Tibial nerve (tissue), 4 donors: ENCODE data around the gene POLR3B. TPM values are rescaled to one million over a fixed set of nuclear protein-coding genes. Genes with fewer than 3 reads are reported as not detected.

ENCODE experiments used
- DNase-seq, 2 donors: peaks; one replicate each; pipeline ENCODE4 v3.0.0-alpha.2; 2019; ENCODE audit warnings: low spot score in 2 of 2
- H3K27ac ChIP-seq, 4 donors: fragments of 200-600 bp; sonication (generic) in 3 of 4; one replicate each; pipeline ENCODE4 v1.5.1; 2017 to 2019; ENCODE audit warnings: mild to moderate bottlenecking in 1 of 4
- H3K27me3 ChIP-seq, 2 donors: fragments of 200-600 bp; sonication (generic) in 1 of 2; one replicate each; pipeline versions ENCODE4 v1.5.1 to v1.6.0; 2017 to 2019
- H3K36me3 ChIP-seq, 3 donors: fragments of 200-600 bp; sonication (generic); one replicate each; pipeline ENCODE4 v1.5.1; 2018 to 2019
- H3K4me1 ChIP-seq, 4 donors: fragments of 200-600 bp; sonication (generic) in 3 of 4; one replicate each; pipeline ENCODE4 v1.5.1; 2017 to 2019
- H3K4me3 ChIP-seq, 4 donors: fragments of 200-600 bp; sonication (generic) in 3 of 4; one replicate each; pipeline ENCODE4 v1.5.1; 2017 to 2019; ENCODE audit warnings: mild to moderate bottlenecking in 1 of 4, moderate library complexity in 1 of 4
- H3K9me3 ChIP-seq, 4 donors: fragments of 200-600 bp; sonication (generic) in 3 of 4; one replicate each; pipeline ENCODE4 v1.5.1; 2017 to 2019
- CTCF ChIP-seq, 5 experiments: fragments of 200-600 bp in 3 of 5; fragments of 450-650 bp in 2 of 5; sonication (generic) in 3 of 5; IDR thresholded peaks; one replicate each; pipeline ENCODE4 v1.5.1; 2016 to 2019; ENCODE audit warnings: antibody characterized with exemption in 5 of 5, mild to moderate bottlenecking in 3 of 5, moderate library complexity in 2 of 5
- EP300 ChIP-seq, 2 donors: sonication (generic); formaldehyde crosslinking; IDR thresholded peaks; one replicate each; pipeline ENCODE4 v1.6.1; 2017; ENCODE audit warnings: antibody characterized with exemption in 2 of 2, mild to moderate bottlenecking in 1 of 2
- POLR2A ChIP-seq, 2 donors: fragments of 450-650 bp; IDR thresholded peaks; one replicate each; pipeline ENCODE4 v1.6.1; 2017; ENCODE audit warnings: antibody characterized with exemption in 2 of 2, mild to moderate bottlenecking in 2 of 2, moderate library complexity in 2 of 2
- WGBS, 2 donors: methylation state at CpG; one replicate each; pipeline ENCODE4 v1.1.5; 2018; 5-methylcytosine and 5-hydroxymethylcytosine counted together
- total RNA-seq, 4 donors: library from RNA; depleted of rRNA; stranded (reverse); fragments of >200 nt; gene quantifications; one replicate each; pipeline ENCODE4 v1.1.0, GENCODE V29; 2016

The POLR3B gene
- total RNA-seq, 4 donors from 2014 or later = 6.3 to 21.0 (median 7.7) TPM

GRCh38 chr12:106392759-106393158 lies 35.2 kb downstream of the POLR3B start:
- H3K36me3 ChIP-seq = peaks cover 0 to 54% (median 0%) of the 10 kb centered on the region in 3 donors
- H3K27ac ChIP-seq = no peak overlapping the region
- WGBS, 2 donors = 59 to 70% methylated on average over 1 of the region's 1 CpG
- H3K4me1 ChIP-seq = no peaks in the 10 kb centered on the region
- H3K4me3 ChIP-seq = no peak overlapping the region
- no peak for DNase-seq
- no peaks in the 10 kb centered on the region for H3K9me3 ChIP-seq
- TF ChIP-seq CTCF (IDR thresholded peaks at IDR 0.05) (no peak), POLR2A (IDR thresholded peaks at IDR 0.05) (no peak), EP300 (IDR thresholded peaks at IDR 0.05) (no peak)
- no peaks in the 10 kb centered on the region for H3K27me3 ChIP-seq

GRCh38 chr12:106409878-106410277 lies 52.3 kb downstream of the POLR3B start:
- no peaks in the 10 kb centered on the region for H3K9me3 ChIP-seq
- H3K27ac ChIP-seq = no peak overlapping the region
- H3K27me3 ChIP-seq = no peaks in the 10 kb centered on the region
- no peak overlapping the region for H3K4me3 ChIP-seq
- peaks cover 0 to 43% (median 0%) of the 10 kb centered on the region in 3 donors for H3K36me3 ChIP-seq
- no peaks in the 10 kb centered on the region for H3K4me1 ChIP-seq
- DNase-seq = no peak
- TF ChIP-seq CTCF (IDR thresholded peaks at IDR 0.05) = no peak
- no peak for TF ChIP-seq POLR2A (IDR thresholded peaks at IDR 0.05)
- WGBS, 2 donors = 75 to 77% methylated on average over 2 of the region's 2 CpGs

GRCh38 chr12:106412563-106412962 lies 55.0 kb downstream of the POLR3B start:
- no peak for TF ChIP-seq EP300 (IDR thresholded peaks at IDR 0.05)
- TF ChIP-seq POLR2A (IDR thresholded peaks at IDR 0.05) = no peak
- no peak for TF ChIP-seq CTCF (IDR thresholded peaks at IDR 0.05)
- Histone ChIP-seq H3K4me1 (peaks cover 0 to 6% (median 0%) of the 10 kb centered on the region in 4 donors), H3K27ac (no peak overlapping the region), H3K4me3 (no peak overlapping the region), H3K9me3 (no peaks in the 10 kb centered on the region), H3K36me3 (peaks cover 0 to 35% (median 0%) of the 10 kb centered on the region in 3 donors), H3K27me3 (no peaks in the 10 kb centered on the region)
- no peak for DNase-seq
- WGBS, 2 donors = 94 to 97% methylated on average over 1 of the region's 1 CpG

- Histone ChIP-seq H3K27ac (no peak overlapping the region), H3K36me3 (peaks cover 0 to 34% (median 0%) of the 10 kb centered on the region in 3 donors), H3K9me3 (no peaks in the 10 kb centered on the region), H3K27me3 (no peaks in the 10 kb centered on the region), H3K4me1 (peaks cover 0 to 22% (median 5%) of the 10 kb centered on the region in 4 donors), H3K4me3 (no peak overlapping the region)
- DNase-seq = no peak
- TF ChIP-seq POLR2A (IDR thresholded peaks at IDR 0.05) (no peak), EP300 (IDR thresholded peaks at IDR 0.05) (no peak), CTCF (IDR thresholded peaks at IDR 0.05) (no peak)
Measured at GRCh38 chr12:106415134-106415533, 57.6 kb downstream of the POLR3B start.

GRCh38 chr12:106416273-106416672 lies 58.7 kb downstream of the POLR3B start:
- WGBS, 2 donors = 68 to 69% methylated on average over 2 of the region's 2 CpGs
- H3K36me3 ChIP-seq = peaks cover 0 to 23% (median 0%) of the 10 kb centered on the region in 3 donors
- peaks cover 0 to 22% (median 5%) of the 10 kb centered on the region in 4 donors for H3K4me1 ChIP-seq
- H3K9me3 ChIP-seq = no peaks in the 10 kb centered on the region
- no peaks in the 10 kb centered on the region for H3K27me3 ChIP-seq
- H3K27ac ChIP-seq = no peak overlapping the region
- DNase-seq = no peak
- H3K4me3 ChIP-seq = no peak overlapping the region
- TF ChIP-seq POLR2A (IDR thresholded peaks at IDR 0.05) (no peak), EP300 (IDR thresholded peaks at IDR 0.05) (no peak), CTCF (IDR thresholded peaks at IDR 0.05) (no peak)
